Measurements from ENCODE around the gene LRRC43. TPM values are rescaled to one million over a fixed set of nuclear protein-coding genes. Genes with fewer than 3 reads are reported as not detected.

The LRRC43 gene
- total RNA-seq, 1 donor: 2.9 TPM

DNA sequence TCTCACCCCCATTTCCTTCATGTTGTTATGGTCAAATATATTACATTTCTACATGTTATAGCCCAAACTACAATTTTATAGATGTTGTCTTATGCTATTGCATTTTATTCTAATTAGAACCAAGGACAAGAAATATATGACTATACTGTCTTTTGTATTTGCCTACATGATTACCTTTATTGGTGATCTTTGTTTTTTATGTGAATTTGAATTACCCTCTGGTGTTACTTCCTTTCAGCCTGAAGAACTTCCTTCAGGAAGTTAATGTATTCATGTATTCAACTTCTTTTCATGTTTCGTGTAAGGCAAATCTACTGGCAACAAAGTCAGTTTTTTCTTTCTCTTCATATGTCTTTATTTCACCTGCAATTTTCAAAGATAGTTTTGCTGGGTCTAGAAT, 11.9 kb downstream of the LRRC43 start:
- H3K27me3 ChIP-seq (ENCODE audit: insufficient read depth, low read length): no peaks in the 10 kb centered on the region
- no peaks in the 10 kb centered on the region for H4K20me1 ChIP-seq (ENCODE audit: insufficient read depth, low read length)
- H3K9me3 ChIP-seq (ENCODE audit: low read depth, low read length): peaks cover 2% of the 10 kb centered on the region
- no peak overlapping the region for H3K27ac ChIP-seq (ENCODE audit: low read depth, low read length)
- H3K4me3 ChIP-seq (ENCODE audit: insufficient read depth, low read length): no peak overlapping the region
- H3K4me2 ChIP-seq (ENCODE audit: insufficient read depth, low read length): no peak overlapping the region
- no peak for DNase-seq (ENCODE audit: insufficient read length, low spot score, missing footprints)
- no peaks in the 10 kb centered on the region for H3K79me2 ChIP-seq (ENCODE audit: insufficient read depth, low read length)
- H3K4me1 ChIP-seq (ENCODE audit: insufficient read depth, low read length): peaks cover 11% of the 10 kb centered on the region
- H3K36me3 ChIP-seq (ENCODE audit: insufficient read depth, low read length): no peaks in the 10 kb centered on the region
- TF ChIP-seq, protein P1, sequence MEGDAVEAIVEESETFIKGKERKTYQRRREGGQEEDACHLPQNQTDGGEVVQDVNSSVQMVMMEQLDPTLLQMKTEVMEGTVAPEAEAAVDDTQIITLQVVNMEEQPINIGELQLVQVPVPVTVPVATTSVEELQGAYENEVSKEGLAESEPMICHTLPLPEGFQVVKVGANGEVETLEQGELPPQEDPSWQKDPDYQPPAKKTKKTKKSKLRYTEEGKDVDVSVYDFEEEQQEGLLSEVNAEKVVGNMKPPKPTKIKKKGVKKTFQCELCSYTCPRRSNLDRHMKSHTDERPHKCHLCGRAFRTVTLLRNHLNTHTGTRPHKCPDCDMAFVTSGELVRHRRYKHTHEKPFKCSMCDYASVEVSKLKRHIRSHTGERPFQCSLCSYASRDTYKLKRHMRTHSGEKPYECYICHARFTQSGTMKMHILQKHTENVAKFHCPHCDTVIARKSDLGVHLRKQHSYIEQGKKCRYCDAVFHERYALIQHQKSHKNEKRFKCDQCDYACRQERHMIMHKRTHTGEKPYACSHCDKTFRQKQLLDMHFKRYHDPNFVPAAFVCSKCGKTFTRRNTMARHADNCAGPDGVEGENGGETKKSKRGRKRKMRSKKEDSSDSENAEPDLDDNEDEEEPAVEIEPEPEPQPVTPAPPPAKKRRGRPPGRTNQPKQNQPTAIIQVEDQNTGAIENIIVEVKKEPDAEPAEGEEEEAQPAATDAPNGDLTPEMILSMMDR (IDR thresholded peaks at IDR 0.05; ENCODE audit: extremely low read depth, low read depth, low read length): no peak
- H2AFZ ChIP-seq (ENCODE audit: low read length): no peak overlapping the region

DNA sequence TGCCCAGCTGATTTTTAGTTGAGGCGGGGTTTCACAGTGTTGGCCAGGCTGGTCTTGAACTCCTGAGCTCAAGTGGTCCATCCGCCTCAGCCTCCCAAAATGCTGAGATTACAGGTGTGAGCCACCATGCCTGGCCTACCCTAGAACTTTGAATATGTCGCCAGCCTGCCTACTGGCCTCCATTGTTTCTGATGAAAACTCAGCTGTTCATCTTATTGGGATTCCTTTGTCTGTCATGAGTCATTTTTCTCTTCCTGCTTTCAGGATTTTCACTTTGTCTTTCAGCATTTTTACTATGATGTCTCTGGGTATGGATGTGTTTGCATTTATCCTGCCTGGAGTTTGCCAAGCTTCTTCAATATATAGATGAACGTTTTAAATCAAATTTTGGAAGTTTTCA, 12.5 kb downstream of the LRRC43 start:
- H3K9me3 ChIP-seq (ENCODE audit: low read depth, low read length): peaks cover 2% of the 10 kb centered on the region
- H2AFZ ChIP-seq (ENCODE audit: low read length): no peak overlapping the region
- H3K4me2 ChIP-seq (ENCODE audit: insufficient read depth, low read length): no peak overlapping the region
- DNase-seq (ENCODE audit: insufficient read length, low spot score, missing footprints): no peak
- TF ChIP-seq, protein P1 (IDR thresholded peaks at IDR 0.05; ENCODE audit: extremely low read depth, low read depth, low read length): no peak
- H3K4me3 ChIP-seq (ENCODE audit: insufficient read depth, low read length): no peak overlapping the region
- no peaks in the 10 kb centered on the region for H3K36me3 ChIP-seq (ENCODE audit: insufficient read depth, low read length)
- H3K79me2 ChIP-seq (ENCODE audit: insufficient read depth, low read length): no peaks in the 10 kb centered on the region
- H3K27ac ChIP-seq (ENCODE audit: low read depth, low read length): no peak overlapping the region
- H3K27me3 ChIP-seq (ENCODE audit: insufficient read depth, low read length): no peaks in the 10 kb centered on the region
- peaks cover 11% of the 10 kb centered on the region for H3K4me1 ChIP-seq (ENCODE audit: insufficient read depth, low read length)
- no peaks in the 10 kb centered on the region for H4K20me1 ChIP-seq (ENCODE audit: insufficient read depth, low read length)

DNA sequence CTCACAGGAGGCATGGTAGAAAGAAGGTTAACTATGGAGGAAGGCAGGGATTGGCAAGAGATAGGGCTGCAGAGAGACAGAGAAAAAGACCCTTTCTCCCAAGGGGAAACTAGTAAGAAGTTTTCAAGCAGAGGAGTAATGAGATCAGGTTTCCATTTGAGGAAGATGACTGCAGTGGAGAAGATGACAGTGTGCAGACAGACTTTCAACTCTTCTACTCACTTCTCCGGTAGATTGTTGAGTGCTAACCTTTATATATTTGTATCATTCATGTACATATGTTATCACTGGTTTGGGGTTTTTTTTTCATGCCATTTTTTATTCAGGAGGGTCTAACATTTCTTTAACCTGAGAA, 14.7 kb downstream of the LRRC43 start:
- TF ChIP-seq, protein P1 (IDR thresholded peaks at IDR 0.05; ENCODE audit: extremely low read depth, low read depth, low read length): no peak
- Histone ChIP-seq H3K4me2 (ENCODE audit: insufficient read depth, low read length) (peak overlapping the region; percentile 43), H4K20me1 (ENCODE audit: insufficient read depth, low read length) (no peaks in the 10 kb centered on the region), H3K79me2 (ENCODE audit: insufficient read depth, low read length) (no peaks in the 10 kb centered on the region), H3K27ac (ENCODE audit: low read depth, low read length) (no peak overlapping the region), H2AFZ (ENCODE audit: low read length) (no peak overlapping the region), H3K9me3 (ENCODE audit: low read depth, low read length) (peaks cover 2% of the 10 kb centered on the region), H3K4me3 (ENCODE audit: insufficient read depth, low read length) (peak overlapping the region; percentile 11), H3K4me1 (ENCODE audit: insufficient read depth, low read length) (peaks cover 11% of the 10 kb centered on the region), H3K27me3 (ENCODE audit: insufficient read depth, low read length) (peaks cover 3% of the 10 kb centered on the region), H3K36me3 (ENCODE audit: insufficient read depth, low read length) (no peaks in the 10 kb centered on the region)
- peak; percentile 87 for DNase-seq (ENCODE audit: insufficient read length, low spot score, missing footprints)

DNA sequence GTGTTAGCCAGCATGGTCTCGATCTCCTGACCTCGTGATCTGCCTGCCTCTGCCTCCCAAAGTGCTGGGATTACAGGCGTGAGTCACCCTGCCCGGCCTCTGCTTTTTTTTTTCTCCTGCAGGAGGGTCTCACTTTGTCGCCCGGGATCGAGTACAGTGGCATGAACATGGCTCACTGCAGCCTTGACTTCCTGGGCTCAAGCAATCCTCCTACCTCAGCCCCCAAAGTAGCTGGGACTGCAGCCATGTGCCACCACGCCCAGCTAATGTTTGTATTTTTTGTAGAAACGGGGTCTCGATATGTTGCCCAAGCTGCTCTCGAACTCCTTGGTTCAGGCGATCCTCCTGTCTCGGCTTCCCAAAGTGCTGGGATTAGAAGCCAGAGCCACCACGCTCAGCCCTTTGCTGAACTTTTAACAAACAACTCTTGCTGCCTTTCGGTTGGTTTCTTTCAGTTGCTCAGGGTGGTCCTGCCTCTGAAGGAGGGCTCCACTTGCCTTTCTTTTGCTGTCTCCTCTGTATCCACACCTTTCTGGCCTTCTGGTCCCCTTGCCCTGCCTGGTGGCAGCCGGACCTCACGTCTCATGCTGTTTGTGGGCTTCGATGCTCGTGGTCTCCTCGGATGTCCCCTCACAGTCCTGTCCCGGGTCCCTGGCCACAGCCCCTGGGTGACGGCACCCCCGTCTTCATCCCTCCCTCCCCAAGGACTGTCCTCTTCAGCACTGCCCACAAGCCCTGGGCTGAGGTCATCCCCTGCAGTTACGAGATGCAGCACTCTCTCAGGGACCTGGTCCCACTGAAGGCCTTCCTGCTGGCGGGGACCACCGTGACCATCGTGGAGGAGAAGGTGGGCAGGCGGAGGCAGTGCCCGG, 16.8 kb downstream of the LRRC43 start:
- Histone ChIP-seq H3K4me1 (ENCODE audit: insufficient read depth, low read length) (peaks cover 17% of the 10 kb centered on the region), H3K9me3 (ENCODE audit: low read depth, low read length) (peaks cover 2% of the 10 kb centered on the region), H4K20me1 (ENCODE audit: insufficient read depth, low read length) (no peaks in the 10 kb centered on the region), H3K27ac (ENCODE audit: low read depth, low read length) (no peak overlapping the region), H3K27me3 (ENCODE audit: insufficient read depth, low read length) (peaks cover 21% of the 10 kb centered on the region), H3K4me2 (ENCODE audit: insufficient read depth, low read length) (no peak overlapping the region), H2AFZ (ENCODE audit: low read length) (no peak overlapping the region), H3K36me3 (ENCODE audit: insufficient read depth, low read length) (no peaks in the 10 kb centered on the region), H3K4me3 (ENCODE audit: insufficient read depth, low read length) (no peak overlapping the region), H3K79me2 (ENCODE audit: insufficient read depth, low read length) (no peaks in the 10 kb centered on the region)
- TF ChIP-seq, protein P1 (IDR thresholded peaks at IDR 0.05; ENCODE audit: extremely low read depth, low read depth, low read length): no peak
- peak; percentile 71 for DNase-seq (ENCODE audit: insufficient read length, low spot score, missing footprints)
